Fibroblast of villous mesenchyme (primary cell): ENCODE measurements around the gene TRPV2. TPM values are rescaled to one million over a fixed set of nuclear protein-coding genes. Genes with fewer than 3 reads are reported as not detected.

Source experiments
- DNase-seq: peaks from one replicate; pipeline ENCODE4 v3.0.0-alpha.2; 2010; ENCODE audit warnings: low read depth
- H3K4me3 ChIP-seq: 2 replicates; pipeline ENCODE4 v1.5.1; 2011; ENCODE audit warnings: low read depth, mild to moderate bottlenecking, low read length
- total RNA-seq: library from RNA; depleted of rRNA; stranded (reverse); fragments of >200 nt; gene quantifications from 2 replicates; pipeline ENCODE4 v1.2.3, GENCODE V29; 2012
- TF ChIP-seq, protein P1 (sequence below): IDR thresholded peaks from 2 replicates; pipeline ENCODE4 v1.5.1; 2012; ENCODE audit warnings: low read depth, mild to moderate bottlenecking, low read length; ENCODE audit not compliant: insufficient read depth

The TRPV2 gene, protein sequence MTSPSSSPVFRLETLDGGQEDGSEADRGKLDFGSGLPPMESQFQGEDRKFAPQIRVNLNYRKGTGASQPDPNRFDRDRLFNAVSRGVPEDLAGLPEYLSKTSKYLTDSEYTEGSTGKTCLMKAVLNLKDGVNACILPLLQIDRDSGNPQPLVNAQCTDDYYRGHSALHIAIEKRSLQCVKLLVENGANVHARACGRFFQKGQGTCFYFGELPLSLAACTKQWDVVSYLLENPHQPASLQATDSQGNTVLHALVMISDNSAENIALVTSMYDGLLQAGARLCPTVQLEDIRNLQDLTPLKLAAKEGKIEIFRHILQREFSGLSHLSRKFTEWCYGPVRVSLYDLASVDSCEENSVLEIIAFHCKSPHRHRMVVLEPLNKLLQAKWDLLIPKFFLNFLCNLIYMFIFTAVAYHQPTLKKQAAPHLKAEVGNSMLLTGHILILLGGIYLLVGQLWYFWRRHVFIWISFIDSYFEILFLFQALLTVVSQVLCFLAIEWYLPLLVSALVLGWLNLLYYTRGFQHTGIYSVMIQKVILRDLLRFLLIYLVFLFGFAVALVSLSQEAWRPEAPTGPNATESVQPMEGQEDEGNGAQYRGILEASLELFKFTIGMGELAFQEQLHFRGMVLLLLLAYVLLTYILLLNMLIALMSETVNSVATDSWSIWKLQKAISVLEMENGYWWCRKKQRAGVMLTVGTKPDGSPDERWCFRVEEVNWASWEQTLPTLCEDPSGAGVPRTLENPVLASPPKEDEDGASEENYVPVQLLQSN
- total RNA-seq = 53.5 and 106 TPM in 2 replicates

DNA sequence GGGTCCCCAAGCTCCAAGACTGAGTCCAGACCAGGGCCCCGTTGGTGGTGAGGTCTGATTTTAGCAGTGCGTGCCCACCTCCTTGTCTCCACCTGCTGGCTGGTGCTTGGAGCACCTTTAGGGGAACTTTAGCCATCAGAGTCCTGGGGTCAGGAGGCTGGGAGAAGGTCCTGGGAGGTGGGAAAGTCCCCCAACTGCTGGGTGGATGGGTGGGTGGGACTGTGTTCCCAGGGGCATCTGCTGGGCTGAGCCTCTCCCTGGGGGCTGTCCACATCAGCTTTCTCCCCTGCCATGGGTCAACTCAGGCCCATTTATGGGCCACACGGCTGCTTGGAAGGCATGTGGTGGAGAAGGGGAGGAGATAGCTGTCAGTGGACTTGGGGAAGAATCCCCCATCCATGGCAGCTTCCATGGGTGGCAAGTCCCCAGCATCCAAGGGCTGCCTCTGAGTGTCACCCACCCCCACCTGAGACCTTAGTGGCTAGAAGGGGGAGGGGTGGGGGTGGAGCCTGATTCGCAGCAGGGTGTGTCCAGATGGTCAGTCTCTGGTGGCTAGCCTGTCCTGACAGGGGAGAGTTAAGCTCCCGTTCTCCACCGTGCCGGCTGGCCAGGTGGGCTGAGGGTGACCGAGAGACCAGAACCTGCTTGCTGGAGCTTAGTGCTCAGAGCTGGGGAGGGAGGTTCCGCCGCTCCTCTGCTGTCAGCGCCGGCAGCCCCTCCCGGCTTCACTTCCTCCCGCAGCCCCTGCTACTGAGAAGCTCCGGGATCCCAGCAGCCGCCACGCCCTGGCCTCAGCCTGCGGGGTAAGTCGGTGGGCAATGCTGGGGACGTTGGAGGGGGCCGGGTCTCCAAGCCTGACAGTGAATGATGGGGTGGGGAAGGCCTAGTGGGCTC lies at the start of gene TRPV2:
Gene TRPV2 (plus strand): TSS at position 541 of the 894 bp plus-strand sequence. CDS start 2,098 bp downstream, outside the sequence.
- TF ChIP-seq, protein P1, sequence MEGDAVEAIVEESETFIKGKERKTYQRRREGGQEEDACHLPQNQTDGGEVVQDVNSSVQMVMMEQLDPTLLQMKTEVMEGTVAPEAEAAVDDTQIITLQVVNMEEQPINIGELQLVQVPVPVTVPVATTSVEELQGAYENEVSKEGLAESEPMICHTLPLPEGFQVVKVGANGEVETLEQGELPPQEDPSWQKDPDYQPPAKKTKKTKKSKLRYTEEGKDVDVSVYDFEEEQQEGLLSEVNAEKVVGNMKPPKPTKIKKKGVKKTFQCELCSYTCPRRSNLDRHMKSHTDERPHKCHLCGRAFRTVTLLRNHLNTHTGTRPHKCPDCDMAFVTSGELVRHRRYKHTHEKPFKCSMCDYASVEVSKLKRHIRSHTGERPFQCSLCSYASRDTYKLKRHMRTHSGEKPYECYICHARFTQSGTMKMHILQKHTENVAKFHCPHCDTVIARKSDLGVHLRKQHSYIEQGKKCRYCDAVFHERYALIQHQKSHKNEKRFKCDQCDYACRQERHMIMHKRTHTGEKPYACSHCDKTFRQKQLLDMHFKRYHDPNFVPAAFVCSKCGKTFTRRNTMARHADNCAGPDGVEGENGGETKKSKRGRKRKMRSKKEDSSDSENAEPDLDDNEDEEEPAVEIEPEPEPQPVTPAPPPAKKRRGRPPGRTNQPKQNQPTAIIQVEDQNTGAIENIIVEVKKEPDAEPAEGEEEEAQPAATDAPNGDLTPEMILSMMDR = peak; percentile 47
- DNase-seq = peak; percentile 22
- peak within 1 kb of the TSS; percentile 81 for H3K4me3 ChIP-seq

DNA sequence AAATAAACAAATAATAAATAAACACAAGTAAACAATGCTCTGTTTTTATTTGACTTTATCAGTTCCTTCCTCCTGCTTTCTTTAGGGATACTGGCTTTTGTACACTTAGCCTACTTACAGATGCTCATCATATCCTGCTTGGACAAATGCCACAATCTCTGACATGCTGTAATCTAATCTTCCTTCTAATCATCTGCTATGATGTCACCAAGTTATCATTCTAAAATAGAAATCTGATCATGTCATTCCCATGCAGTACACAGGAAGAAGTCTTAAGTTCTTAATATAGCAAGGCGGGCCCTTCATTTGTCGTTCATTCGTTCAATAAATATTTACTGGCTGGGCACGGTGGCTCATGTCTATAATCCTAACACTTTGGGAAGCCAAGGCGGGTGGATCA lies 43.6 kb upstream of the TRPV2 start:
- H3K4me3 ChIP-seq = no peak overlapping the region
- peak; percentile 77 for DNase-seq
- TF ChIP-seq, protein P1 = no peak

DNA sequence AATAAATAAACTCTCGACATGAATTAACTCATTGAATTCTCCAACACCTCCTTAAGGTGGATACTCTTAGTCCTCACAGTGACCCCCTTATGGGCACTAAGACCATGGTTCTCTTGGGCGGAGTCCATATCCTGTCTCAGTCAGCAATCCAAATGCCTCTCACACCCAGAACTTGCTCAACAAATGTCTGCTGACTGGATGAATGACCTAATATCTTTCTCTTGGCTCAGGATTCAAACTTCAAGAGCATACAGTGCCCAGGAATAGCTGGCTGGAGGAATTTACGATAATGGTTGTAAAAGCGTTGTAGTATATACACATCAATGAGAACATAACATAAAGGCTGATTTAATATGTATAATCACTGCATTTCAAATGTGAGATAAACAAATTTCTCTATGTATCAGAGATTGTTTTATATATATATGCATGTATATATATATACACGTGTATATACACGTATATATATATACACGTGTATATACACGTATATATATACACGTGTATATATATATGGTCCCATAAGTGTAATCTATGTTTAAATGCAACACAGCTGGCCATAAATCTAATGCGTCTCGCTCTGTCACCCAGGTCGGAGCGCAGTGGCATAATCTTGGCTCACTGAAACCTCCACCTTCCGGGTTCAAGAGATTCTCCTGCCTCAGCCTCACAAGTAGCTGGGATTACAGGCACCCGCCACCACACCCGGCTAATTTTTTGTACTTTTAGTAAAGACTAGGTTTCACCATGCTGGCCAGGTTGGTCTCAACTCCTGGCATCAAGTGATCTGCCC lies 41.0 kb upstream of the TRPV2 start:
- TF ChIP-seq, protein P1 = no peak
- peak; percentile 92 for DNase-seq
- H3K4me3 ChIP-seq = no peak overlapping the region

DNA sequence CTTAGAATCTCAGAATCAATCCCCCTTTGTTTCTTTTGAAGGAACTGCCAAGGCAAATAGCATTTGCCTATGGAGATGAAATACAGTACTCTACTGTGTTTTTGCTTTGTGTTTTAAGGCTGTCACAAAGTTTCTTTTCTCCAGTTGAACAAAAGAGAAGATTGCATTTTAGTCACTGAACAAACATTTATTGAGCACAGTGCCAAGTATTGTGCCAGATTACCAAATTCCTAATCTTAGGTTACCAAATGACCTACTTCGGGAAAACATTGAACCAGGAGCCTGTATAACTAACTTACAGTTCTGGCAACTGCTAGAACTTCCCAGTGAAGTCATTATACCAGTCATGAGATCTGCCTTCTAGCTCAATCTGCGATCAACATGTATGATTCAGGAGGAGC lies 37.4 kb upstream of the TRPV2 start:
- TF ChIP-seq, protein P1 = no peak
- peak; percentile 29 for DNase-seq
- no peak overlapping the region for H3K4me3 ChIP-seq

DNA sequence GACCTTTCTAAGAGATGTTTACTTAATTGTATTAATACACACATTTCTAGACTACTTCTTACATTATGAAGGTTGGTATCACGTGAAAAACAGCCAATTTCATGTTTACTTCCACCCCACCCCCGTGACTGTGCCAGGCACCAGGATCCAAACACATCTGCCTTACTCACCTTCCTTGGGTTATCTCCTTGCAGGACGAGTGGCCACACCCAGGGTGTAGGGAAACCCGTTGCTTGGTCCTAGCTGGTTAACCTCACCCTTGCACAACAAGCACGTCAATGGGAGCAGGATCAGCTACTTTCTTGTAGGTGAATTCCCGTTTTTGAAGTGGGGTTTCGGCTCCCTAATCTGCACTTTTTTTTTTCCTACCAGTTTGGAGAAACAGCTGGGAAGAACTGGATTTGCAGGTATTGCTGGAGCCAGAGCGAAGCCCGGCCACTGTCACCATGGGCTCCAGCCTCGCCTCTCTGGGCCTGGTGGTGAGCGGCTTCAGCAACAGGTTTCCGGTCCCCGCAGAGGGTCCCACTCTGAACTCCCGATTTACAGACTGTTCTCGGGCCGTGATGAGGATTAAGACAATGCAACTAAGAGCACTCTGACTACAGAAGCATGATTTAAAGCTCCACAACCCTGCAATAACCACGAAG lies 36.6 kb upstream of the TRPV2 start:
- no peak overlapping the region for H3K4me3 ChIP-seq
- TF ChIP-seq, protein P1 = no peak
- DNase-seq = no peak
